ES-I3 (cell line): ENCODE data around the gene ARHGAP28.
"Not testable (repeated sequence)": the region's sequence is repeated elsewhere in the genome, so short reads cannot be mapped to it uniquely, and the experiment has no call there.

Experiments used
- H3K36me3 ChIP-seq: 2 replicates; pipeline ENCODE4 v1.6.1; 2013; ENCODE audit warnings: mild to moderate bottlenecking, low read length, control low read depth, moderate library complexity; ENCODE audit not compliant: insufficient read depth
- H3K4me1 ChIP-seq: 2 replicates; pipeline ENCODE4 v1.6.1; 2013; ENCODE audit warnings: mild to moderate bottlenecking, control low read depth, low read length; ENCODE audit not compliant: insufficient read depth
- H3K9ac ChIP-seq: 2 replicates; pipeline ENCODE4 v1.6.1; 2013; ENCODE audit warnings: low read depth, mild to moderate bottlenecking, low read length, moderate library complexity
- H3K9me3 ChIP-seq: 2 replicates; pipeline ENCODE4 v1.6.1; 2013; ENCODE audit warnings: mild to moderate bottlenecking, low read length, moderate library complexity; ENCODE audit not compliant: control insufficient read depth, insufficient read depth

The ARHGAP28 gene

GRCh38 chr18:6886797-6887330 is 157.3 kb downstream of the ARHGAP28 start:
- H3K4me1 ChIP-seq: no peaks in the 10 kb centered on the region; the same call in 1 of the 2 replicates
- H3K9me3 ChIP-seq: no peaks in the 10 kb centered on the region
- H3K9ac ChIP-seq: no peak overlapping the region
- H3K36me3 ChIP-seq: no peaks in the 10 kb centered on the region

- H3K4me1 ChIP-seq: no peaks in the 10 kb centered on the region
- H3K9me3 ChIP-seq: no peaks in the 10 kb centered on the region
- no peak overlapping the region for H3K9ac ChIP-seq
- no peaks in the 10 kb centered on the region; the same call in 1 of the 2 replicates for H3K36me3 ChIP-seq
Measured at GRCh38 chr18:6891788-6892187, 162.3 kb downstream of the ARHGAP28 start.

GRCh38 chr18:6901286-6901926 is 171.9 kb downstream of the ARHGAP28 start:
- no peak overlapping the region for H3K9ac ChIP-seq
- H3K36me3 ChIP-seq: no peaks in the 10 kb centered on the region
- no peaks in the 10 kb centered on the region for H3K9me3 ChIP-seq
- no peaks in the 10 kb centered on the region for H3K4me1 ChIP-seq

GRCh38 chr18:6917072-6917471 is 187.6 kb downstream of the ARHGAP28 start:
- Histone ChIP-seq H3K4me1 (no peaks in the 10 kb centered on the region), H3K9ac (no peak overlapping the region), H3K36me3 (no peaks in the 10 kb centered on the region), H3K9me3 (no peaks in the 10 kb centered on the region)

DNA sequence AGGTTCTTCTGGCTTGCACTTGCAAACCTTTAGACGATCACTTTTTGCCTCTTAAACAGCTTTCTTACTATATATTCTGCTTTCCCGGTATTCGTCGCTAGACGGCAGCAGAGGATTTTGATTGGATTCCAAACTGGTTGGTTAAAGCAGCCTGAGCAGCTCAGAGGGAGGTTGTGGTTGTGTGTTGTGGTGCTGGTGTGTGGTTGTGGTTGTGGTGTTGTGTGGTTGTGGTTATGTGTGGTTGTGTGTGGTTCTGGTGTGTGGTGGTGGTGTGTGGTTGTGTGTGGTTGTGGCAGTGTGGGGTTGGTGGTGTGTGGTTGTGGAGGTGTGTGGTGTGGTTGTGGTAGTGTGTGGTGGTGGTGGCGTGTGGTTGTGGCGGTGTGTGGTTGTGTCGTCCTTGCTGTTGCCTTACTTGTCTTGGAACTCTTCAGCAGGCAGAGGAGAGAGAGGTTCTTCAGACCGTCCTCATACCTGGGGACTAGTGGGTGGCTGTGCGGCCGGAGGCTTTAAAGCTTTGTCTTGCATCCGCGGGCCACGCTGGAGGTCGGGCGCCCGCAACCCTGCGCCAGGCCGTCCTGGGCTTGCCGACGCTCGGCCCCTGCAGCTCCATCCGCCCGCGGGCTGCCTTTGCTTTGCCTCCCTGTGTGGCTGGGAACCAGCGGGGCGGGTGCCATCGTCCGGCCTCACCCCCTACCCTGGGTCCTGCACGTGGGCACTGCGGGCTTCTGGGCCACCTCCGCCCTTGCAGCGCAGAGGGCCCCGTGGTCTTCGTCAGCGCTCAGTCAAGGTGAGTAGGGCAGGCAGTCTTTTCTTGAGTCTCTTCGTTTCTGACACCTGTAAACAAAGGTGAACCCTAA is 190.8 kb downstream of the ARHGAP28 start:
- Histone ChIP-seq H3K4me1 (no peaks in the 10 kb centered on the region), H3K9me3 (no peaks in the 10 kb centered on the region), H3K9ac (no peak overlapping the region), H3K36me3 (no peaks in the 10 kb centered on the region)

DNA sequence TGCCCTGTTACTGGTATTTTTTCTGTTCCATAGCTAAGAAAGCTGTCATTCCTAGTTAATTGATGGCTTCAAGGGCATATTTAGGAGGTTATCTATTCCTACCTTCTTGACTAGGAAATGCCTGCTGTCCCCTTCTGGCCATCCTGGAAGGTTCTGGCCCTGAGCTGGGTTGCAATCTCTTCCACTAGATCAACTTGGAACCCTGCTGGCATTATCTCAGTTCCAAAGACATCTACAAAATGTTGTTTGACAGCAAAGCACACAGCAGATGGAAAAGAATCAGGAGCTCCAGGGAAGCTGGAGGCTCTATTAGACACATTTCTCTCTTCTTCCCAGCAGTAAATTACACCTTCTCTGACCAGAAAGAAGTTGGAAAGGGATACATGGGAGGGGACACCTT is 192.1 kb downstream of the ARHGAP28 start:
- H3K36me3 ChIP-seq: no peaks in the 10 kb centered on the region
- H3K9ac ChIP-seq: no peak overlapping the region
- no peaks in the 10 kb centered on the region for H3K4me1 ChIP-seq
- H3K9me3 ChIP-seq: no peaks in the 10 kb centered on the region

DNA sequence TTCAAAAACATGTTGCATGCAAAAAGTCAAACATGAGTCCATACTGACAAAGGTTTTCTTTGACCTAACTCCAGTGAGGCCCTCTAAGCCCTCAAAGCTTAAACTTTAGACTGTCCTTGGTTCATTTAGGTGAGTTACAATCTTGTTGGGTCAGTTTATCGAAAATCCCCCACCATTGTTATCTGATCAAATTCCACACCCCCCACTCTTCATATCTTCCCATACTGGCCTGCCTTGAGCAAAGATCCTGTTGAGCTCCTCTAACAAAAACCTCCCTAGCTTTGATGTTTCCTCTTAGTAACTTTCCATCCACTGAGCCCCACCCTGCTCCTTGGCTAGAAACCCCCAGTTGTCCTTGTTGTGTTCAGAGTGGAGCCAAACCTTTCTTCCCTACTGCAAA is 193.7 kb downstream of the ARHGAP28 start:
- H3K36me3 ChIP-seq: no peaks in the 10 kb centered on the region
- no peaks in the 10 kb centered on the region for H3K9me3 ChIP-seq
- H3K4me1 ChIP-seq: no peaks in the 10 kb centered on the region
- no peak overlapping the region for H3K9ac ChIP-seq

GRCh38 chr18:6927153-6927552 is 197.6 kb downstream of the ARHGAP28 start:
- Histone ChIP-seq H3K4me1 (no peaks in the 10 kb centered on the region), H3K9ac (no peak overlapping the region), H3K9me3 (no peaks in the 10 kb centered on the region), H3K36me3 (no peaks in the 10 kb centered on the region)

DNA sequence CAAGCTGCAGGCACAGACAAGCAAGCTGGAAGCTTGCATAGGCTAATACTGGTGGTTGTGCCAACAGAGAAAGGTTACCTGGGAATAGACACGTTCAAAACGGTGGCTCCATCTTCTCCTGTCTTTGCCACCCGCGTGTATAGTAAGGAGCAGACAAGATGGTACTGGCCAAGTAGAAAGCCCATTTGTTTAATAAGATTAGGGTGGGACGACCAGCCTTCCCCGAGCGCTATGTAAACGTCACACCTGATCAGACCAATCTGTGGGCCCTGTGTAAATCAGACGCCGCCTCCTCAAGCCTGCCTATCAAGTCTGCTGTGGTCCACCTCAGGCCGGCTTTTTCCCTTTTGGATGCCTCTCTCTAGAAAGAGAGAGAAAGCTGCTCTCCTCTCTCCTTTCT is 198.8 kb downstream of the ARHGAP28 start:
- Histone ChIP-seq H3K36me3 (no peaks in the 10 kb centered on the region), H3K4me1 (no peaks in the 10 kb centered on the region), H3K9ac (no peak overlapping the region), H3K9me3 (no peaks in the 10 kb centered on the region)

- Histone ChIP-seq H3K9me3 (no peaks in the 10 kb centered on the region), H3K4me1 (no peaks in the 10 kb centered on the region), H3K36me3 (no peaks in the 10 kb centered on the region), H3K9ac (peak overlapping the region; percentile 66; the same call in 1 of the 2 replicates)
Measured at GRCh38 chr18:6929370-6930102, 200.0 kb downstream of the ARHGAP28 start.

GRCh38 chr18:6934859-6935258 is 205.3 kb downstream of the ARHGAP28 start:
- no peak overlapping the region for H3K9ac ChIP-seq
- H3K36me3 ChIP-seq: no peaks in the 10 kb centered on the region
- no peaks in the 10 kb centered on the region for H3K9me3 ChIP-seq
- no peaks in the 10 kb centered on the region for H3K4me1 ChIP-seq

DNA sequence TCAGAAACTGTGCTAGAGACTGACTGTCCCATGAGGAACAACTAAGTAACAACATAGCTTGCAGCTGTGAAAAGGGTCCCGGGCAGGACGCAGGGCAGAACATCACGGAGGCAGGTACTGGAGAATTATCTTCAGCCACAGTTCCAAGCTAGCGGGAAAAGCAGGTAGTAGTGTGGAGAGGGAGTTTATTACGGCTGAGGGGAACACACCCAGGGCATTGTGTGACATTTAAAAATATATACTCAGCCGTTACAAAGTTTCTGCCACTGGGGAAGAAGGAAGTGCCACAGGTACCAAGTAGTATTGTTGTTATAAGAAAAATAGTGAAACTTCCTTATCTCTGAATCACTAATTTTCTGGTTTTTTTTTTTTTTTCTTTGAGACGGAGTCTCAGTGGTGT is 208.5 kb downstream of the ARHGAP28 start:
- H3K9ac ChIP-seq: no peak overlapping the region

GRCh38 chr18:6938403-6938802 is 208.9 kb downstream of the ARHGAP28 start:
- not testable (repeated sequence) for H3K9ac ChIP-seq, H3K4me1 ChIP-seq, H3K9me3 ChIP-seq, H3K36me3 ChIP-seq

More for the DNA sequence above, 208.5 kb downstream of the ARHGAP28 start:
- Histone ChIP-seq H3K4me1 (no peaks in the 10 kb centered on the region), H3K36me3 (no peaks in the 10 kb centered on the region), H3K9me3 (no peaks in the 10 kb centered on the region)

DNA sequence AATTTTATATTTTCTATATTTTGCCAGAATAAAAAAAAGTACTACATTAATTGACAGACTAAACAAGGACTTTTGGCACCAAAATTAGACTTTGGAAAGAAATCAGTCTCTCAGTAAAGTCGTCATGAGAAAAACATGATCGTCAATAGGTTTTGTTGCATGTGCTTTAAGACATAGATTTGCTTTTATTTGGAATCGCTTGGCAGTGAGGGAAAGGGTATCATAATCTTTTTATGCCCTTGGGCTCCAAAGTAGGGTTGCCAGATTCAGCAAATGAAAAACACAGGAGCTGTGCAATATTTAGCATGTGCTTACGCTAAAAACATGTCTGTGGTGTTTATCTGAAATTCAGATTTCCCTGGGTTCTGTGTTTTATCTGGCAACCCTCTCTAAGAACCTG is 210.5 kb downstream of the ARHGAP28 start:
- no peaks in the 10 kb centered on the region for H3K9me3 ChIP-seq
- H3K9ac ChIP-seq: no peak overlapping the region
- H3K36me3 ChIP-seq: no peaks in the 10 kb centered on the region
- no peaks in the 10 kb centered on the region for H3K4me1 ChIP-seq
